ENCODE data around the gene DUSP21.

Gene DUSP21

GRCh38 chrX:44876086-44876485, 32.3 kb downstream of the DUSP21 start:
- Histone ChIP-seq H3F3A (ENCODE audit: insufficient read depth, low read length) (no peaks in the 10 kb centered on the region), H3K79me2 (ENCODE audit: insufficient read depth, low read length) (peaks cover 78% of the 10 kb centered on the region), H4K20me1 (ENCODE audit: insufficient read depth, low read length) (no peaks in the 10 kb centered on the region), H3K9me2 (ENCODE audit: low read depth, low read length) (no peaks in the 10 kb centered on the region), H3K36me3 (ENCODE audit: insufficient read depth, low read length) (peaks cover 13% of the 10 kb centered on the region), H3K27ac (ENCODE audit: low read depth, low read length, poor library complexity, severe bottlenecking) (peak overlapping the region; percentile 40), H3K9me3 (ENCODE audit: low read length) (no peaks in the 10 kb centered on the region), H3K4me3 (ENCODE audit: low read depth, low read length, poor library complexity, severe bottlenecking) (peak overlapping the region; percentile 89), H3K9ac (ENCODE audit: low read length) (peak overlapping the region; percentile 91), H3K27me3 (ENCODE audit: insufficient read depth, low read length) (no peaks in the 10 kb centered on the region), H2AFZ (ENCODE audit: low read length) (no peak overlapping the region), H3K4me2 (ENCODE audit: low read length) (peak overlapping the region; percentile 89), H3K4me1 (ENCODE audit: insufficient read depth, low read length, severe bottlenecking) (peaks cover 16% of the 10 kb centered on the region)
- TF ChIP-seq EZH2 (IDR thresholded peaks at IDR 0.05; ENCODE audit: borderline replicate concordance, low read length), result no peak
- no peak for TF ChIP-seq CTCF (IDR thresholded peaks at IDR 0.05; ENCODE audit: low read length)

- Histone ChIP-seq H3K36me3 (ENCODE audit: insufficient read depth, low read length) (peaks cover 13% of the 10 kb centered on the region), H3K79me2 (ENCODE audit: insufficient read depth, low read length) (peaks cover 79% of the 10 kb centered on the region), H3K9ac (ENCODE audit: low read length) (no peak overlapping the region), H3K27ac (ENCODE audit: low read depth, low read length, poor library complexity, severe bottlenecking) (no peak overlapping the region), H3K9me2 (ENCODE audit: low read depth, low read length) (no peaks in the 10 kb centered on the region), H3K4me3 (ENCODE audit: low read depth, low read length, poor library complexity, severe bottlenecking) (no peak overlapping the region), H4K20me1 (ENCODE audit: insufficient read depth, low read length) (no peaks in the 10 kb centered on the region), H3K4me2 (ENCODE audit: low read length) (no peak overlapping the region), H3K4me1 (ENCODE audit: insufficient read depth, low read length, severe bottlenecking) (peaks cover 9% of the 10 kb centered on the region), H3K9me3 (ENCODE audit: low read length) (no peaks in the 10 kb centered on the region), H3F3A (ENCODE audit: insufficient read depth, low read length) (no peaks in the 10 kb centered on the region), H2AFZ (ENCODE audit: low read length) (no peak overlapping the region), H3K27me3 (ENCODE audit: insufficient read depth, low read length) (no peaks in the 10 kb centered on the region)
- TF ChIP-seq EZH2 (IDR thresholded peaks at IDR 0.05; ENCODE audit: borderline replicate concordance, low read length), result no peak
Observed at GRCh38 chrX:44876767-44877166, 32.9 kb downstream of the DUSP21 start.

DNA sequence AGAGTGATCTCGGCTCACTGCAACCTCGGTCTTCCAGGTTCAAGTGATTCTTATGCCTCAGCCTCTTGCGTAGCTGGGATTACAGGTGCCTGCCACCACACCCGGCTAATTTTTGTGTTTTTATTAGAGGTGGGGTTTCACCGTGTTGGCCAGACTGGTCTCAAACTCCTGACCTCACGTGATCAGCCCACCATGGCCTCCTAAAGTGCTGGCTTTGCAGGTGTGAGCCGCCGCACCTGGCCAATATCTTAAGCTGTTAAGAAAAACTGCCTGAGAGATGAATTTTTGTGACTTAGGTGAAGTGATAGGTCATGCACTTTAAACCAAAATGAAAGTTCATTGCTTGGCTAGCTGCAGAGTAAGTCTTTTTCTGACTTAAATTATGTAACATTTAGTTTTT, 35.0 kb downstream of the DUSP21 start:
- TF ChIP-seq EZH2 (IDR thresholded peaks at IDR 0.05; ENCODE audit: borderline replicate concordance, low read length), result no peak
- no peak for TF ChIP-seq CTCF (IDR thresholded peaks at IDR 0.05; ENCODE audit: low read length)
- H2AFZ ChIP-seq (ENCODE audit: low read length), result no peak overlapping the region
- no peaks in the 10 kb centered on the region for H3K9me2 ChIP-seq (ENCODE audit: low read depth, low read length)
- no peak overlapping the region for H3K9ac ChIP-seq (ENCODE audit: low read length)
- H3K27ac ChIP-seq (ENCODE audit: low read depth, low read length, poor library complexity, severe bottlenecking), result no peak overlapping the region
- H3K79me2 ChIP-seq (ENCODE audit: insufficient read depth, low read length), result peaks cover 96% of the 10 kb centered on the region
- no peaks in the 10 kb centered on the region for H3K27me3 ChIP-seq (ENCODE audit: insufficient read depth, low read length)
- H3F3A ChIP-seq (ENCODE audit: insufficient read depth, low read length), result no peaks in the 10 kb centered on the region
- no peak overlapping the region for H3K4me3 ChIP-seq (ENCODE audit: low read depth, low read length, poor library complexity, severe bottlenecking)
- no peak overlapping the region for H3K4me2 ChIP-seq (ENCODE audit: low read length)
- H3K4me1 ChIP-seq (ENCODE audit: insufficient read depth, low read length, severe bottlenecking), result peaks cover 9% of the 10 kb centered on the region
- H3K9me3 ChIP-seq (ENCODE audit: low read length), result no peaks in the 10 kb centered on the region
- H3K36me3 ChIP-seq (ENCODE audit: insufficient read depth, low read length), result peaks cover 13% of the 10 kb centered on the region
- H4K20me1 ChIP-seq (ENCODE audit: insufficient read depth, low read length), result no peaks in the 10 kb centered on the region

- Histone ChIP-seq H2AFZ (ENCODE audit: low read length) (no peak overlapping the region), H3K4me1 (ENCODE audit: insufficient read depth, low read length, severe bottlenecking) (no peaks in the 10 kb centered on the region), H3K36me3 (ENCODE audit: insufficient read depth, low read length) (peaks cover 8% of the 10 kb centered on the region), H3K4me2 (ENCODE audit: low read length) (no peak overlapping the region), H3K9ac (ENCODE audit: low read length) (no peak overlapping the region), H3K27ac (ENCODE audit: low read depth, low read length, poor library complexity, severe bottlenecking) (no peak overlapping the region), H3F3A (ENCODE audit: insufficient read depth, low read length) (no peaks in the 10 kb centered on the region), H4K20me1 (ENCODE audit: insufficient read depth, low read length) (no peaks in the 10 kb centered on the region), H3K9me2 (ENCODE audit: low read depth, low read length) (no peaks in the 10 kb centered on the region), H3K9me3 (ENCODE audit: low read length) (no peaks in the 10 kb centered on the region), H3K27me3 (ENCODE audit: insufficient read depth, low read length) (no peaks in the 10 kb centered on the region), H3K4me3 (ENCODE audit: low read depth, low read length, poor library complexity, severe bottlenecking) (no peak overlapping the region), H3K79me2 (ENCODE audit: insufficient read depth, low read length) (peaks cover 98% of the 10 kb centered on the region)
- TF ChIP-seq EZH2 (IDR thresholded peaks at IDR 0.05; ENCODE audit: borderline replicate concordance, low read length) (no peak), CTCF (IDR thresholded peaks at IDR 0.05; ENCODE audit: low read length) (no peak)
Observed at GRCh38 chrX:44881549-44881948, 37.7 kb downstream of the DUSP21 start.

Data from OCI-LY1 (cell line).